ENCODE data around the gene NOL12.
"Not testable (repeated sequence)": the region's sequence is repeated elsewhere in the genome, so short reads cannot be mapped to it uniquely, and the experiment has no call there.

Gene NOL12

DNA sequence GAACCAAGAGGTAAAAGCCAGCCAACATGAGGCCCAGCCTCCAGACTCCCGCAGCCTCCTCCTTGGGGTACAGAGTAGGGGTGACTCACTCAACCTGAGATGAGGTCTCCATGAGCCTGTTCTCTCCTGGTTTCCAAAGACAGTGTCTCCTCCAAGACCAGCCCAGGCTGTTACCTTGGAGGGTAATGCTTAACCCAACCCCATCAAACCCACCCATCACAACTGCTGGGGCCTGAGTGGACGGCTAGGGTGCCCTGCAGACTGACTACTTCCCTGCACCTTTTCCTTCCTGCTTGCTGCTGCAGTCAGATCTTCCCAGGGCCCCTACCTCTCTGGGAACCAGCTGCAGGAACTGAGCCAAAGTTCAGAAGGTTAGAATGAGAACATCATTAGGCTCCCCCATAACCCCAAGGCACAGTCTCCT is 5.1 kb upstream of the NOL12 start:
- no CpG with 5 or more reads among the region's 2 CpGs for WGBS (ENCODE audit: insufficient coverage, insufficient read length)
- H3K4me1 ChIP-seq (ENCODE audit: control insufficient read depth, insufficient read depth, low read length), result peaks cover 4% of the 10 kb centered on the region
- no peaks in the 10 kb centered on the region for H3K9me3 ChIP-seq (ENCODE audit: control insufficient read depth, insufficient read depth, low read length)
- peaks cover 3% of the 10 kb centered on the region; the same call in 1 of the 2 replicates for H3K36me3 ChIP-seq (ENCODE audit: control insufficient read depth, insufficient read depth, low read length)
- H3K27me3 ChIP-seq (ENCODE audit: control insufficient read depth, insufficient read depth, low read length), result no peaks in the 10 kb centered on the region
- no peak overlapping the region for H3K4me3 ChIP-seq (ENCODE audit: low read length)
- DNase-seq (ENCODE audit: low read depth, low spot score), result no peak
- no peak overlapping the region for H3K27ac ChIP-seq (ENCODE audit: low read length)

DNA sequence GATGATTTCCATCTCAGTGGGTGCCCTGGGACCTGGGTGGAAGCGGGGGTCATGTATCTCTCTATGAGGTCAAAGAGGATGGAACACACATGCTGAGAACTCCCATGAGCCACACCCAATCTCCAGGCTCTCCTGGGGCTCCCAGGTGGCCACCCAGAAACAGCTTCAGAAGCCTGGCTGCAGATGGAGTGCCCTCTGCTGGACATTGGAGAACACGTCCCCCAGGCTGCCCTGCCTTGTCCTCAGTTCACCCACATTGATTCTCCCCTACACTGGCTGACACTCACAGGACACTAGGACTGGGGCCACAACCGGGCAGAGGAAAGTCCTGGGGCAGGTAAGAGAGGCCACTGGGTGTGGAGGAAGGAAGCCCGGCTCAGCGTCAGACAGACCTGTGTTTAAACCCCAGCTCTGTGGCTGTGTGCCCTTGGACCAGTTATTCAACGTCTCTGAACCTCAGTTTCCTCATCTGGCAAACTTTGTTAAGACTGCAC is 4.5 kb upstream of the NOL12 start:
- no CpG with 5 or more reads among the region's 6 CpGs for WGBS (ENCODE audit: insufficient coverage, insufficient read length)
- peaks cover 3% of the 10 kb centered on the region; the same call in 1 of the 2 replicates for H3K36me3 ChIP-seq (ENCODE audit: control insufficient read depth, insufficient read depth, low read length)
- H3K27me3 ChIP-seq (ENCODE audit: control insufficient read depth, insufficient read depth, low read length), result no peaks in the 10 kb centered on the region
- H3K4me3 ChIP-seq (ENCODE audit: low read length), result no peak overlapping the region
- no peaks in the 10 kb centered on the region for H3K9me3 ChIP-seq (ENCODE audit: control insufficient read depth, insufficient read depth, low read length)
- no peak overlapping the region for H3K27ac ChIP-seq (ENCODE audit: low read length)
- peaks cover 4% of the 10 kb centered on the region for H3K4me1 ChIP-seq (ENCODE audit: control insufficient read depth, insufficient read depth, low read length)
- DNase-seq (ENCODE audit: low read depth, low spot score), result no peak

DNA sequence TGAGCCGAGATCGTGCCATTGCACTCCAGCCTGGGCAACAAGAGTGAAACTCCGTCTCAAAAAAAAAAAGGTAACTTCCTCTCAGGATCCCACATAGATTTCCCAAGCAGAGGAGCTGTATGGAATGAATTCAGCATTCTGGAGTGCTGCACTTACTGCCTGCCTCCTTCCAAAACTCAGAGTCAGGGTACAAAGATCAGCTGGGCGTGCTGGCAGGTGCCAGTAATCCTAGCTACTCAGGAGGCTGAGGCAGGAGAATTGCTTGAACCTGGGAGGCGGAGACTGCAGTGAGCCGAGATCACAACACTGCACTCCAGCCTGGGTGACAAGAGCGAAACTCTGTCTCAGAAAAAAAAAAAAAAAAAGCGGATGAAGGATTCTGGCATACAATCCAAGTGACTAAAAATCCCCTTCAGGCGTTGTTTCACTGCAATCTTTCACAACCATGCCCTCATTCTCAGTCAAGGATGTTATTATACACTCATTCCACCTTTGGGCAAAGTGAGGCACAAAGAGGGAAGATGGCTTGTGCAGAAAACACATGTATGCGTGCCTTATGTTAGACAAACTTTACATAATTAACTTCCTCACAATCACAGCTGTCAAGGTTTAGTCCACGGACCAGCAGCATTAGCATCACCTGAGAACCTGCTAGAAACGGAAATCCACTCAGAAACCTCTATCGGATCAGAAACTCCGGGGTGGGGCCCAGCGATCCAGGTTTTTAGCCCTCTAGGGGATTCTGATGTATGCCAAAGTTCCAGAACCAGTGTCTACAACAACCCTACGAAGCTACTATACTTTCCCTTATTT is 1.1 kb upstream of the NOL12 start:
- no peak for DNase-seq (ENCODE audit: low read depth, low spot score)
- Histone ChIP-seq H3K27ac (ENCODE audit: low read length) (no peak overlapping the region), H3K27me3 (ENCODE audit: control insufficient read depth, insufficient read depth, low read length) (no peaks in the 10 kb centered on the region), H3K4me1 (ENCODE audit: control insufficient read depth, insufficient read depth, low read length) (no peaks in the 10 kb centered on the region; the same call in 1 of the 2 replicates), H3K36me3 (ENCODE audit: control insufficient read depth, insufficient read depth, low read length) (peaks cover 12% of the 10 kb centered on the region), H3K4me3 (ENCODE audit: low read length) (no peak overlapping the region), H3K9me3 (ENCODE audit: control insufficient read depth, insufficient read depth, low read length) (no peaks in the 10 kb centered on the region)
- WGBS (ENCODE audit: insufficient coverage, insufficient read length), result no CpG with 5 or more reads among the region's 16 CpGs

DNA sequence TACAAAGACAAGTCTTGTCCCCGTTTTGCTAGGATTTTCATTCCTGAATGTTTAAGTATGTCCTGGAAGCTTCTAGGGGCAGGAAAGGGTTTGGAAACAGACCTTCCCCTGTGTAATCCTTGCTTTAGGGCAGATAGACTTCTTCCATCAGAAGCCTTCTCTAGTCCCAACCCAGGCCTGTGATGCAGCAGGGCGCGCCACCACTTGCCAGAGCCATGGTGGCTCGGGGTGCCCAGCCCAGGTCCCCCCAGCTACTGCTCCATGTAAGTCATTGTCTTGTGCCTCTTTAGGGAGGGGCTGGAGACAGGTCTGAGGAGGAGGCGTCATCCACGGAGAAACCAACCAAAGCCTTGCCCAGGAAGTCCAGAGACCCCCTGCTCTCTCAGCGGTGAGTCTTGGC is 4.3 kb downstream of the NOL12 start:
- Histone ChIP-seq H3K4me1 (ENCODE audit: control insufficient read depth, insufficient read depth, low read length) (no peaks in the 10 kb centered on the region; the same call in 1 of the 2 replicates), H3K27me3 (ENCODE audit: control insufficient read depth, insufficient read depth, low read length) (no peaks in the 10 kb centered on the region), H3K27ac (ENCODE audit: low read length) (no peak overlapping the region), H3K36me3 (ENCODE audit: control insufficient read depth, insufficient read depth, low read length) (peaks cover 34% of the 10 kb centered on the region), H3K9me3 (ENCODE audit: control insufficient read depth, insufficient read depth, low read length) (no peaks in the 10 kb centered on the region), H3K4me3 (ENCODE audit: low read length) (no peak overlapping the region)
- WGBS (ENCODE audit: insufficient coverage, insufficient read length), result no CpG with 5 or more reads among the region's 7 CpGs
- no peak for DNase-seq (ENCODE audit: low read depth, low spot score)

DNA sequence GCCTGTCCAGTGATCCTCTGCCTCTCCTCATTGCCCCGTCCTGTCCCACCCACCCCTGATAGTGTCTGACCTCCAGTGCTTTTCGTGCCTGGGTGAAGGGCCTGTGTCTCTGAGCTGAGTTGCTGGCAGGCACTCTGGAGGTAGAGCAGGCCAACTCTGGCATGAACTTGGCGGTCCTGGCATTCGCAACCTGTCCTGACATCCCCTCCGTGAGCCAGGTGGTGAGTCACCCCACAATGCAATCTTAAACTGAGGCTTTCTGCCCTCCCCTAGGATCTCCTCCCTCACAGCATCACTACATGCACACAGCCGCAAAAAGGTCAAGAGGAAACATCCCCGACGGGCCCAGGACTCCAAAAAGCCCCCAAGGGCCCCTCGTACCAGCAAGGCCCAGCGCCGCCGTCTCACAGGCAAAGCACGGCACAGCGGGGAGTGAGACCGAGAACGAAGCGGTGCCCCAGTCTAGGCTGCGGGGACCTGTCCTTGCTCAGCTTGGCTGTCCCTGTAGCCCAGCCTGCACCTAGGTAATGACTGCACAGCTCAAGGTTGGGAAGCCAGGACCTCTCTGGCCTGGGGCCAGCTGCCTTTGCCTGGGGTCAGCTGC is 4.9 kb downstream of the NOL12 start:
- Histone ChIP-seq H3K9me3 (ENCODE audit: control insufficient read depth, insufficient read depth, low read length) (no peaks in the 10 kb centered on the region), H3K27me3 (ENCODE audit: control insufficient read depth, insufficient read depth, low read length) (no peaks in the 10 kb centered on the region), H3K4me1 (ENCODE audit: control insufficient read depth, insufficient read depth, low read length) (no peaks in the 10 kb centered on the region; the same call in none of the 2 replicates), H3K4me3 (ENCODE audit: low read length) (no peak overlapping the region), H3K36me3 (ENCODE audit: control insufficient read depth, insufficient read depth, low read length) (peaks cover 34% of the 10 kb centered on the region), H3K27ac (ENCODE audit: low read length) (no peak overlapping the region)
- WGBS (ENCODE audit: insufficient coverage, insufficient read length), result no CpG with 5 or more reads among the region's 18 CpGs
- DNase-seq (ENCODE audit: low read depth, low spot score), result no peak

DNA sequence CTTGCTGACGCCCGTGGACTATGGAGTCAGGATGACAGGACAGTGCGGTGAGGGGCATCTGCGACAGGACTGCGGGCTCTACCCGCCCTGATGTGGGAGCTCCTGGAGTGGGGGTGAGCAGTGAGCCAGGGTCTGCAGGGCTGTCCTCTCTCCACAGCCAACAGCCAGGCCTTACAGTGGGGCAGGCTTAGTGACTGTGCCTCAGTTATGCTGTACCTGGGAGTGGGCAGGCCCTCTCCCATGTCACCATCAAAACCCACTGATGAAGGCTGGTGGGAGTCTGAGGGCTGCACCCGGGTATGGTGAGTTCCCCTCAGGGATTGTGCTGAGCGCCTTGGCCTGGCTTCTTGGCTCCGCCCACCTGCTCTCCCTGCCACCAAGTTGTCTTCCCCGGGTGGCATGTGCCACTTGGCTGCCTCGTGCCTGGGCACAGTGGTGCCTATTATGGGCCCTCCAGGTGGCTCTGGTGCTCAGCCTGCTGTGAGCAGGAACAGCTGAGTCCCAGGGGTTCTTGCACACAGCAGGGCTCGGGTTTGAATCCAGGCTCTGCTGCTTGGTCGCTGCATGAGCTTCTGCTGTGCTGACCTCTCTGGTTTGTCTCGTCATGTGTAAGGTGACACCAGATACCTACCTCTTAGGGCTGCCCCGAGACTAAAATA is 6.6 kb downstream of the NOL12 start:
- H3K4me3 ChIP-seq (ENCODE audit: low read length), result no peak overlapping the region
- no peaks in the 10 kb centered on the region for H3K27me3 ChIP-seq (ENCODE audit: control insufficient read depth, insufficient read depth, low read length)
- H3K36me3 ChIP-seq (ENCODE audit: control insufficient read depth, insufficient read depth, low read length), result peaks cover 34% of the 10 kb centered on the region
- no peaks in the 10 kb centered on the region for H3K9me3 ChIP-seq (ENCODE audit: control insufficient read depth, insufficient read depth, low read length)
- no CpG with 5 or more reads among the region's 15 CpGs for WGBS (ENCODE audit: insufficient coverage, insufficient read length)
- H3K4me1 ChIP-seq (ENCODE audit: control insufficient read depth, insufficient read depth, low read length), result no peaks in the 10 kb centered on the region; the same call in none of the 2 replicates
- H3K27ac ChIP-seq (ENCODE audit: low read length), result no peak overlapping the region
- no peak for DNase-seq (ENCODE audit: low read depth, low spot score)

DNA sequence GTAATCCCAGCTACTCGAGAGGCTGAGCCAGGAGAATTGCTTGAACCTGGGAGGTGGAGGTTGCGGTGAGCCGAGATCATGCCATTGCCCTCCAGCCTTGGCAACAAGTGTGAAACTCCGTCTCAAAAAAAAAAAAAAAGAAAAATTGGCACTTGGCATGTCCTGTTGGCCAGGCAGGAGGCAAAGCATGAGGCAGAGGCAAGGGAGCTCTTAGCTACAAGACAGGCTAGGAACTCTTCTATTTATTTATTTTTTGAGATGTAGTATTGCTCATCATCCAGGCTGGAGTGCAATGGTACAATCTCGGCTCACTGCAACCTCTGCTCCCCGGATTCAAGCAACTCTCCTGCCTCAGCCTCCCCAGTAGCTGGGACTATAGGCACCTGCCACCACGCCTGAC is 8.0 kb downstream of the NOL12 start:
- not testable (repeated sequence) for H3K4me3 ChIP-seq (ENCODE audit: low read length); DNase-seq (ENCODE audit: low read depth, low spot score); H3K9me3 ChIP-seq (ENCODE audit: control insufficient read depth, insufficient read depth, low read length); H3K27ac ChIP-seq (ENCODE audit: low read length); H3K4me1 ChIP-seq (ENCODE audit: control insufficient read depth, insufficient read depth, low read length); H3K27me3 ChIP-seq (ENCODE audit: control insufficient read depth, insufficient read depth, low read length)
- H3K36me3 ChIP-seq (ENCODE audit: control insufficient read depth, insufficient read depth, low read length), result peaks cover 24% of the 10 kb centered on the region
- no CpG with 5 or more reads among the region's 7 CpGs for WGBS (ENCODE audit: insufficient coverage, insufficient read length)

DNA sequence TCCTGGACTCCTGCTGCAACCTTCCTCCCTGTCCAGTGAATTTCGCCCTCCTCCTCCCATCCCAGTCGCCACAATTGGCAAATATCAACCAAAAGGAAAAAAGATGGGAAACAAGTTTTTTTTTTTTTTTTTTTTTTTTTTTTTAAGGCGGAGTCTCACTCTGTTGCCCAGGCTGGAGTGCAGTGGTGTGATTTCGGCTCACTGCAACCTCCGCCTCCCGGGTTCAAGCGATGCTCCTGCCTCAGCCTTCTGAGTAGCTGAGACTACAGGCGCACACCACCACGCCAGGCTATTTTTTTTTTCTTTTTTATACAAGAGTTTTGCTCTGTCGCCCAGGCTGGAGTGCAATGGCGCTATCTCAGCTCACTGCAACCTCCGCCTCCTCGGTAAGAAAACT is 10.1 kb downstream of the NOL12 start:
- H3K36me3 ChIP-seq (ENCODE audit: control insufficient read depth, insufficient read depth, low read length), result peaks cover 16% of the 10 kb centered on the region
- no CpG with 5 or more reads among the region's 13 CpGs for WGBS (ENCODE audit: insufficient coverage, insufficient read length)
- not testable (repeated sequence) for H3K4me3 ChIP-seq (ENCODE audit: low read length); DNase-seq (ENCODE audit: low read depth, low spot score); H3K27ac ChIP-seq (ENCODE audit: low read length); H3K4me1 ChIP-seq (ENCODE audit: control insufficient read depth, insufficient read depth, low read length); H3K9me3 ChIP-seq (ENCODE audit: control insufficient read depth, insufficient read depth, low read length); H3K27me3 ChIP-seq (ENCODE audit: control insufficient read depth, insufficient read depth, low read length)

DNA sequence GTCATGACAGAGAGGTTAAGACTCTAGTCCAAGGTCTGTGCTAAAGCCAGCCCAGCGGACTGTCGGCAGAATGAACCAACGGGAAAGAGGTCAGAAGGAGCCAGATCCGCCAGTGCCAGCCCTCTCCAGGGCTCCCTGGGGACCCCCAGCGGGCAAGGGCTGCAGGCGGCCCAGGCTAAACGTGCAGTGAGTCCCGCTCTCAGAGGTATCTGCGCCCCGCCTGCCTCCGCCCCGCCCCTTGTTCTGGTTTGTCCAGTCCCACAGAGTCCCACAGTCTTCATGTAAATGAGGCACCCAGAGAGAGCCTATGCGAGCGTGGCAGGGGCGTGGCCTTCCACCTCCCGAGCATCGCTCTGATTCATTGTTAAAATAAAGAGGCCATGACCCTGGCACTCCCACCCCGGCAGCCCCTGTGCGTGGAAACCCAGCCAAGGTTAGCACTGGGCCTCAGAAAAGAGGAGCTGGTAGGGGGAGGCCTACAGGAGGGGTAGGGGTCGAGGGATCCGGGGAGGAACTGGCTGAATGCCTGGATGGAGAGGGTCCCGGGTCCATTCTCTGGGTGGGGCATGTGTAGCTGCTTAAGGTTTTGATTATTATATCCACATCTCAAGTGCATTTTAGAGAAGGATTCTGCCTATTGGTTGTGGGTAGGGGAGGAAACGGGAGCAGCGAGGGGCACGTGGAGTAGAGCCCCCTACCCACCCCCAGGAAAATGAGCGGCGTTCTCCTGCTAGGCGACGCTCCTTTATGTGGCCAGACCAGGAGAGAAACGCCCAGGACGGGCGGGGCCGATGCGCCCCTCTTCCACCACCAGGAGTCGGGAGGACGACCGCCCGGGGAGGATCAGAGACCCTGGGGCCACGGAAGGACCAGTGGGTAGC is 10.8 kb downstream of the NOL12 start, which contains the start of gene TRIOBP:
Gene TRIOBP (plus strand): TSS at position 392 of the 881 bp plus-strand sequence. CDS start 4,318 bp downstream, outside the sequence.
- Histone ChIP-seq H3K27me3 (ENCODE audit: control insufficient read depth, insufficient read depth, low read length) (no peaks in the 10 kb centered on the region), H3K4me3 (ENCODE audit: low read length) (peak within 1 kb of the TSS; percentile 42; the same call in 1 of the 2 replicates), H3K27ac (ENCODE audit: low read length) (no peak within 1 kb of the TSS), H3K36me3 (ENCODE audit: control insufficient read depth, insufficient read depth, low read length) (peaks cover 12% of the 10 kb centered on the region), H3K9me3 (ENCODE audit: control insufficient read depth, insufficient read depth, low read length) (no peaks in the 10 kb centered on the region), H3K4me1 (ENCODE audit: control insufficient read depth, insufficient read depth, low read length) (no peaks in the 10 kb centered on the region; the same call in 1 of the 2 replicates)
- WGBS (ENCODE audit: insufficient coverage, insufficient read length), result no CpG with 5 or more reads among the region's 39 CpGs
- peak; percentile 96 for DNase-seq (ENCODE audit: low read depth, low spot score)

DNA sequence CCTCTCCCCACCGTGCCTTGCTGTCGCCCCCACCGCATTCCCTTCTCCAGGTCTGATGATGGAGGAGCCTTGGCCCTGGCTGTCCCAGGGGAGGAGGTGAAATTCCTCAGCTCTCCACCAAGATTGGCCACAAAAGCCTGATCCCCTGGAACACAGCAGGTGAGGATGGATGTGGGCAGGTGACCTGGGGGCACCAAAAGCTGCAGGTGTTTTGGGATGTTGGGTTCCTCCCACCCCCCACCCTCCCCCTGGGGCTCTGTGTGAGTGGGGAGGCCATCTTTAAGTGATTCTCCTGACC is 11.3 kb downstream of the NOL12 start:
- H3K27me3 ChIP-seq (ENCODE audit: control insufficient read depth, insufficient read depth, low read length), result no peaks in the 10 kb centered on the region
- H3K36me3 ChIP-seq (ENCODE audit: control insufficient read depth, insufficient read depth, low read length), result peaks cover 12% of the 10 kb centered on the region
- no peaks in the 10 kb centered on the region; the same call in 1 of the 2 replicates for H3K4me1 ChIP-seq (ENCODE audit: control insufficient read depth, insufficient read depth, low read length)
- no peaks in the 10 kb centered on the region for H3K9me3 ChIP-seq (ENCODE audit: control insufficient read depth, insufficient read depth, low read length)
- H3K27ac ChIP-seq (ENCODE audit: low read length), result no peak overlapping the region
- peak overlapping the region; percentile 42; the same call in 1 of the 2 replicates for H3K4me3 ChIP-seq (ENCODE audit: low read length)
- no peak for DNase-seq (ENCODE audit: low read depth, low spot score)
- WGBS (ENCODE audit: insufficient coverage, insufficient read length), result no CpG with 5 or more reads among the region's 3 CpGs
